HG03108 (cell line): Measurements from ENCODE around the gene DDX39B.

Experiments used
- ATAC-seq: cut with Tn5 transposase; IDR thresholded peaks from one replicate; pipeline ENCODE4 v1.9.1; 2021; ENCODE audit warnings: moderate library complexity; ENCODE audit not compliant: unreplicated experiment

The DDX39B gene

GRCh38 chr6:31548544-31548873 is 6.7 kb upstream of the DDX39B start:
- no peak for ATAC-seq

- no peak for ATAC-seq
Observed at GRCh38 chr6:31547727-31548543, 6.1 kb upstream of the DDX39B start.

GRCh38 chr6:31546958-31547726 is 5.3 kb upstream of the DDX39B start, which contains the start of gene NFKBIL1:
NFKBIL1 (plus strand) TSS chr6:31547608; CDS start chr6:31547695, 87 bp downstream.
- peak; percentile 54 for ATAC-seq

GRCh38 chr6:31546339-31546957 is 4.6 kb upstream of the DDX39B start, which contains the start of gene ATP6V1G2:
ATP6V1G2 (minus strand) TSS chr6:31546608; CDS start chr6:31546559, 49 bp downstream.
- ATAC-seq = peak; percentile 40

GRCh38 chr6:31545291-31545690 is 3.5 kb upstream of the DDX39B start:
- ATAC-seq = no peak

GRCh38 chr6:31544676-31545075 is 2.9 kb upstream of the DDX39B start:
- no peak for ATAC-seq

- no peak for ATAC-seq
Observed at GRCh38 chr6:31543639-31544038, 1.8 kb upstream of the DDX39B start.

GRCh38 chr6:31541059-31541657 is 645 bp downstream of the DDX39B start:
- no peak for ATAC-seq

- ATAC-seq = no peak
Observed at GRCh38 chr6:31540640-31541039, 1.2 kb downstream of the DDX39B start.

GRCh38 chr6:31538805-31539400 is 2.9 kb downstream of the DDX39B start:
- ATAC-seq = no peak

GRCh38 chr6:31535538-31536324 is 6.1 kb downstream of the DDX39B start:
- no peak for ATAC-seq

GRCh38 chr6:31534521-31535040 is 7.2 kb downstream of the DDX39B start:
- no peak for ATAC-seq

- no peak for ATAC-seq
Observed at GRCh38 chr6:31534011-31534410, 7.8 kb downstream of the DDX39B start.

- ATAC-seq = no peak
Observed at GRCh38 chr6:31533455-31533841, 8.4 kb downstream of the DDX39B start.

GRCh38 chr6:31532644-31533454 is 9.0 kb downstream of the DDX39B start:
- no peak for ATAC-seq

- ATAC-seq = no peak
Observed at GRCh38 chr6:31531771-31532643, 9.8 kb downstream of the DDX39B start.

- no peak for ATAC-seq
Observed at GRCh38 chr6:31531162-31531561, 10.6 kb downstream of the DDX39B start.

- no peak for ATAC-seq
Observed at GRCh38 chr6:31530659-31531058, 11.1 kb downstream of the DDX39B start.
